Effector memory CD4-positive, alpha-beta T cell (primary cell): ENCODE data around the gene PLCB1.

Source experiments
- DNase-seq, 3 donors: peaks; one replicate each; pipeline ENCODE4 v3.0.0-alpha.2; 2020
- H3K27ac ChIP-seq: 2 replicates; pipeline ENCODE4 v1.7.0; 2013; ENCODE audit warnings: mild to moderate bottlenecking, low read length, moderate library complexity; ENCODE audit not compliant: insufficient read depth, poor library complexity, severe bottlenecking
- H3K27me3 ChIP-seq: replicated peaks from 2 replicates; pipeline ENCODE4 v1.7.0; 2013; ENCODE audit warnings: mild to moderate bottlenecking, low read length; ENCODE audit not compliant: insufficient read depth, control insufficient read depth, poor library complexity, severe bottlenecking
- H3K36me3 ChIP-seq: 2 replicates; pipeline ENCODE4 v1.7.0; 2013; ENCODE audit warnings: mild to moderate bottlenecking, low read length, moderate library complexity; ENCODE audit not compliant: control insufficient read depth, insufficient read depth
- H3K4me1 ChIP-seq: 2 replicates; pipeline ENCODE4 v1.7.0; 2013; ENCODE audit warnings: low read length, mild to moderate bottlenecking; ENCODE audit not compliant: control insufficient read depth, insufficient read depth, poor library complexity, severe bottlenecking
- H3K4me3 ChIP-seq: 2 replicates; pipeline ENCODE4 v1.7.0; 2013; ENCODE audit warnings: low read length, low read depth, mild to moderate bottlenecking; ENCODE audit not compliant: insufficient read depth, poor library complexity, severe bottlenecking
- H3K9me3 ChIP-seq: 2 replicates; pipeline ENCODE4 v1.7.0; 2013; ENCODE audit warnings: mild to moderate bottlenecking, low read length, moderate library complexity; ENCODE audit not compliant: control insufficient read depth

PLCB1 gene

DNA sequence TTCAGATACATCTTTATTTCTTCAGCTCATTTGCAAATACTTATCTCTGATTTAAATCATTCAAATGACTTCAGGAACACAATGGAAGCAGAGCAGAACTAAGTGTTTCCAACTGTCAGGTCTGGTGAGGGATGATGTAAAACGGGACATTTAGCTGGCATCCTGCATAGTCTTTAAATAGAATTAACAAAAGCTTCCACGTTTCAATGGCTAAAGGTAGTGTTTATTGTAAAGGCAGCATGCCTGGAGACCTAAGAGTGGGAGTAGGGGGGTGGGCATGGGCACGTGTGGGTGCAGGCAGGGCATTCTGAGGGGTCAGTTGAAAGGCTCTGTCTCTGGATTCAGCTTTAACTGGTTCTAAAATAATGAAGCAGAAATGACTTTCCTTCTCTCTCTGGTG, 174.9 kb downstream of the PLCB1 start:
- DNase-seq, result no peak
- Histone ChIP-seq H3K36me3 (no peaks in the 10 kb centered on the region), H3K4me3 (no peak overlapping the region), H3K27me3 (no peaks in the 10 kb centered on the region), H3K27ac (no peak overlapping the region), H3K4me1 (no peaks in the 10 kb centered on the region), H3K9me3 (no peaks in the 10 kb centered on the region)

GRCh38 chr20:8309634-8310033, 177.6 kb downstream of the PLCB1 start:
- no peak overlapping the region for H3K27ac ChIP-seq
- DNase-seq, result no peak
- H3K9me3 ChIP-seq, result no peaks in the 10 kb centered on the region
- H3K4me3 ChIP-seq, result no peak overlapping the region
- H3K27me3 ChIP-seq, result no peaks in the 10 kb centered on the region
- H3K4me1 ChIP-seq, result no peaks in the 10 kb centered on the region
- no peaks in the 10 kb centered on the region for H3K36me3 ChIP-seq

GRCh38 chr20:8310618-8311017, 178.6 kb downstream of the PLCB1 start:
- Histone ChIP-seq H3K9me3 (no peaks in the 10 kb centered on the region), H3K4me1 (no peaks in the 10 kb centered on the region), H3K27me3 (no peaks in the 10 kb centered on the region), H3K4me3 (no peak overlapping the region), H3K27ac (no peak overlapping the region), H3K36me3 (no peaks in the 10 kb centered on the region)
- no peak for DNase-seq

- no peak for DNase-seq
- no peaks in the 10 kb centered on the region for H3K27me3 ChIP-seq
- no peak overlapping the region for H3K4me3 ChIP-seq
- H3K4me1 ChIP-seq, result no peaks in the 10 kb centered on the region
- H3K27ac ChIP-seq, result no peak overlapping the region
- H3K36me3 ChIP-seq, result no peaks in the 10 kb centered on the region
- no peaks in the 10 kb centered on the region for H3K9me3 ChIP-seq
These were observed 181.0 kb downstream of the PLCB1 start for GRCh38 chr20:8313073-8313472.

GRCh38 chr20:8315639-8316573, 183.8 kb downstream of the PLCB1 start:
- Histone ChIP-seq H3K4me1 (no peaks in the 10 kb centered on the region), H3K9me3 (no peaks in the 10 kb centered on the region), H3K27ac (no peak overlapping the region), H3K4me3 (no peak overlapping the region), H3K36me3 (no peaks in the 10 kb centered on the region), H3K27me3 (no peaks in the 10 kb centered on the region)
- no peak for DNase-seq

GRCh38 chr20:8317448-8317847, 185.4 kb downstream of the PLCB1 start:
- Histone ChIP-seq H3K27ac (no peak overlapping the region), H3K4me3 (no peak overlapping the region), H3K36me3 (no peaks in the 10 kb centered on the region), H3K4me1 (no peaks in the 10 kb centered on the region), H3K27me3 (no peaks in the 10 kb centered on the region), H3K9me3 (no peaks in the 10 kb centered on the region)
- no peak for DNase-seq

DNA sequence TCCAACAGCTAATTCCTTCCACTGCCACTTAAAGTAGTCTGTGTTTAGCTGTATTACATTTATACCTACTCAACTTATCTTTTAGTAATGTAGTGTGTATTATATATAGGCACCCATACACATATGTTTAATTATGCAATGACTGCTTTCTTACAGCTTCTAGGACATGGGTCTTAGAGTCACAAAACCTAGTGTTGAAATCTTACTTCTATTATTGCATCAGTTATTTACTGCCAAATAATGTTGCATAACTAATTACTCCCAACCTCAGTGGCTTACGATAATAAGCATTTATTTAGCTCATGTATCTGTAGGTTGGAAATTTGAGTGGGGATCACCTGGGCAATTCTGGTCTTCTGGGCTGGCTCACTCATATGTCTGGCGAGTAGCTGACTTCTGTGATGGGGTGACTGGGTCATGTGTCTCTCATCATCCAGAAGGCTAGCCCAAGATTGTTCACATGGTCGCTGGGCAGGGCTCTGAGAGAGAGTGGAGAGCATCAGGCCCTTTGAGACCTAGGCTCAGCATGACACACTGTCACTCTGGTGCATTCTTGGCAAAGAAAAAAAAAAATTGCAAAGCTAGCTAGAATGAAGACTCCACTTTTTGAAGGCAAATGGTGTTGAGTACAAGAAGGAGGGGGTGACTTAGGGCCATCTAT, 187.0 kb downstream of the PLCB1 start:
- H3K27ac ChIP-seq, result no peak overlapping the region
- DNase-seq, result no peak
- no peaks in the 10 kb centered on the region for H3K9me3 ChIP-seq
- H3K27me3 ChIP-seq, result no peaks in the 10 kb centered on the region
- no peaks in the 10 kb centered on the region for H3K36me3 ChIP-seq
- H3K4me1 ChIP-seq, result no peaks in the 10 kb centered on the region
- H3K4me3 ChIP-seq, result no peak overlapping the region

DNA sequence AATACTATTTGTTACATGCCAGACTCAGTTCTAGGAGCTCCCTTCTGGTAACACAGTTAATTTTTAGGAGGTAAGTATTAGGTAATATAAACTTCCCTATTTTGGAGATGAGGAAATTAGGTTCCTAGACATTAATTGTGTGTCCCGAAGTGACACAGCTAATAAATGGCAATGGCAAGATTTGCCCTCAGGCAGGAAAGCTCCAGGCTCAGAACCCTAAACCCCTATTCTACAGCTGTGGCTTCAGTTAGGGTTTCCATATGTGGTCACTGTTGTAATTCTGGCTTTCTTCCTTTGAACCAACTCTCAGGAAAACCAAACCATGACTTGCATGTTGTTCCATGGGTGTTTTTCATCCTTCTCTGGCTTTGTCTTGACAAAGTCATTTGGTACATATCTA, 188.2 kb downstream of the PLCB1 start:
- no peak overlapping the region for H3K4me3 ChIP-seq
- no peak overlapping the region for H3K27ac ChIP-seq
- no peak for DNase-seq

GRCh38 chr20:8321001-8321400, 188.9 kb downstream of the PLCB1 start:
- H3K9me3 ChIP-seq, result no peaks in the 10 kb centered on the region
- no peaks in the 10 kb centered on the region for H3K36me3 ChIP-seq
- H3K27ac ChIP-seq, result no peak overlapping the region
- no peaks in the 10 kb centered on the region for H3K4me1 ChIP-seq
- DNase-seq, result no peak
- no peak overlapping the region for H3K4me3 ChIP-seq
- H3K27me3 ChIP-seq, result no peaks in the 10 kb centered on the region

More for the DNA sequence above, 188.2 kb downstream of the PLCB1 start:
- Histone ChIP-seq H3K9me3 (no peaks in the 10 kb centered on the region), H3K36me3 (no peaks in the 10 kb centered on the region), H3K4me1 (no peaks in the 10 kb centered on the region), H3K27me3 (no peaks in the 10 kb centered on the region)

DNA sequence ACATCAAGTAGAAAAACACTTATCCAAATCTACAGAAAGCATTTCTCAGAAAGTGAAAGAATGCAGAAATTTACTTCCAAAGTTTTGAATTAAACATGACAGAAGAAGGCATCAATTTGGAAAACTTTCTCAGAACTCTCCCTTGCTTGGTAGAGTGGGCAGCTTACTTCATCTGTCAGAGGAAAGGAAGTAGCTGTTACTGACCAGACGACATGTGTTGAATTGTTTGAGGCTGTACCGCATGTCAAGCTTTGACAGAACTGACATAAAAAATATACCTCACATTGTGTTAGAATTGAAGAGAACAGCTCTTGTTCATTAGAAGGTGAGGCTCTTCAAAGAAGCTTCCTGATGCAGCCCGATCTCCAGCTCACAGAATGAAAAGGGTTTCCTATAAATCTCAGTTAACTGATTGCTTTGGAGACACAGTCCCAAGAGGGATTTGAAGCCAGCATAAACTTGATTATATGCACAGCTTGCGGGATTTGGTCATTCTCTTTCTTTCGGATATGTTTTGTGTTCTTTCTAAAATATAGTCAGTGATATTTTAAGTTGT, 190.7 kb downstream of the PLCB1 start:
- no peak for DNase-seq

More for the DNA sequence above, 190.7 kb downstream of the PLCB1 start:
- no peaks in the 10 kb centered on the region for H3K36me3 ChIP-seq
- no peak overlapping the region for H3K27ac ChIP-seq
- no peak overlapping the region for H3K4me3 ChIP-seq
- no peaks in the 10 kb centered on the region for H3K9me3 ChIP-seq
- H3K27me3 ChIP-seq, result no peaks in the 10 kb centered on the region
- no peaks in the 10 kb centered on the region for H3K4me1 ChIP-seq
